GM12864 (cell line): ENCODE results near the gene TMEM129.

ENCODE experiments used
- DNase-seq: peaks from one replicate; pipeline ENCODE4 v3.0.0-alpha.2; 2011; ENCODE audit warnings: low read depth
- H3K4me3 ChIP-seq: 2 replicates; pipeline ENCODE4 v1.5.1; 2011; ENCODE audit warnings: mild to moderate bottlenecking, low read depth, low read length, control low read depth
- CTCF ChIP-seq: IDR thresholded peaks from 2 replicates; pipeline ENCODE4 v1.5.1; 2011; ENCODE audit warnings: low read depth, mild to moderate bottlenecking, moderate library complexity, low read length, control low read depth, inconsistent platforms; ENCODE audit errors: missing control alignments

TMEM129 gene

GRCh38 chr4:1757836-1758235, 36.7 kb upstream of the TMEM129 start:
- no peak for DNase-seq
- no peak overlapping the region for H3K4me3 ChIP-seq
- no peak for TF ChIP-seq CTCF

- no peak for TF ChIP-seq CTCF
- no peak for DNase-seq
- H3K4me3 ChIP-seq, result no peak overlapping the region
These were observed 36.0 kb upstream of the TMEM129 start for GRCh38 chr4:1756893-1757779.

DNA sequence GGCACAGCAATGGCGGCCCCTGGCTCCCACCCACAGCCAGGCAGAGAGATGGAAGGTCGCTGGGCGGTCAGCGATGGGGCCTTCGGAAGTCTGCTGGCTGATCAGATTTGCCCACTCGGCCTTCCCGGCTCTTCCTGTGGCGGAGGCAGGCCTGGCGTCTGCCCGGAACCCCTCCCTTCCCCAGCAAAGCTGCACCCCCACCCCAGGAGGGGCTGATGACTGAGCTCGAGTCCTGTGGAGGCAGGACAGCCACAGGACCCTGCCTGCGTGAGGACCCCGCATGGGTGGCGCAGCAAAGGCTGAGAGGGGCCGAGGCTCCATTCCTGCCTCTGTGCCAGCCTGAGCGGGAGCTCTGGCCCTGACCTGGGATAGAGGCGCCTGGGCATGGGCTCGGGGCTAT, 35.0 kb upstream of the TMEM129 start:
- no peak for TF ChIP-seq CTCF

GRCh38 chr4:1755297-1755696, 34.2 kb upstream of the TMEM129 start:
- DNase-seq, result no peak
- TF ChIP-seq CTCF, result no peak
- no peak overlapping the region for H3K4me3 ChIP-seq

More for the DNA sequence above, 35.0 kb upstream of the TMEM129 start:
- no peak for DNase-seq
- no peak overlapping the region for H3K4me3 ChIP-seq

DNA sequence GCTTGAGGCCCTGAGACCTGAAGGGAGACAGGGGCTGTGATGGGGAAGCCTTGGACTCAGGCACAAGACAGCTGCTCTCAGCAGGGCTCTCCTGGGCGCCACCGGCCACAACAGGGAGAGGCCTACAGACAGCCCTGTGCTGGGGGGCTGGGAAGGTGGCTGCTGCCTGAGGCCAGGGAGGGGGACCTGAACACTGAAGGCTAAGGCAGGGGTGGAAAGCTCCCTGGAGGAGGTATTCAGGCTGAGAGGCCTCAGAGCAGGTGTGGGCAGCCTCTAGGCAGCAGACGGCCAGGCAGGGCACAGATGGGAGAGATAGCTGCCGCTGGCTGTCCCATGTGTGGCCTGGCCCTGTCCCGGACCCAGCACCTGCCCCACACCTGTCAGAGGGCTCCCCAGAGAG, 33.2 kb upstream of the TMEM129 start:
- TF ChIP-seq CTCF, result no peak
- DNase-seq, result no peak
- H3K4me3 ChIP-seq, result no peak overlapping the region

DNA sequence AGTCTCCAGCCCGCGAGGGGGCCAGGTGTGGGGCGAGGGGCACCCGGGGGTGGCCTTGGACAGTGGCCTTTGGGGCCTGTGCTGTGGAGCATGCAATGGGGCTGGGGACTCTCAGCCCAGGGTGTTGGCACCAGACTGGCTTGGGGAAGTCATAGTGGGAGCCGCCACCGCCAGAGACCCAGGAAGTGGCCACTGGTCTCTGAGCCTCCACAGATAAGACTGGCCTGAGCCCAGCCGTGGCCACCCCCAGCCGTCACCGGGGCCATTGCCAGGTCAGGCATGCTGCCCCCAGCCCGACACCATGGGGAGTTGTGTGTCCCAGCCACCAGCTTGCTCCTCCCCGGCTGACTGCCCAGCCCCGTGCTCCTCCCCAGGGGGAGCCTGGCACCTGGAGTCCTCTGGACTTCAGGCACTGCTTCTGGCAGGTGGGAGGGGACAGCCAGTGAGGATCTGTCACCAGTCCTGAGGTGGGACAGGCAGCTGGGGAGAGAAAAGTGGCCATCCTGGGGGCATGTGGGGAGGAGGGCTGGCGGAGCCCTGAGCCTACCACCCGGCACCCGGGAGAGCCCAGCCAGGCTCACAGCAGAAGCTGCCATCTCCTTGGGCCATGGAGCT, 32.7 kb upstream of the TMEM129 start:
- no peak for TF ChIP-seq CTCF
- no peak for DNase-seq

More for the DNA sequence above, 32.7 kb upstream of the TMEM129 start:
- no peak overlapping the region for H3K4me3 ChIP-seq
